MM.1S (cell line): ENCODE measurements around the gene NIPBL.
"Not testable (repeated sequence)": the region's sequence is repeated elsewhere in the genome, so short reads cannot be mapped to it uniquely, and the experiment has no call there.

Experiments used
- EZH2phosphoT487 ChIP-seq: fragments of 300-600 bp; sonication (generic); IDR thresholded peaks from 2 replicates; pipeline ENCODE4 v1.6.1; 2018; ENCODE audit warnings: antibody characterized with exemption, low read length
- TF ChIP-seq, protein P1 (sequence below): fragments of 300-600 bp; sonication (generic); IDR thresholded peaks from 2 replicates; pipeline ENCODE4 v1.5.1; 2016; ENCODE audit warnings: antibody characterized with exemption, low read length, mixed read lengths

GRCh38 chr5:37099267-37099666, 222.7 kb downstream of the NIPBL start:
- TF ChIP-seq, protein P1, sequence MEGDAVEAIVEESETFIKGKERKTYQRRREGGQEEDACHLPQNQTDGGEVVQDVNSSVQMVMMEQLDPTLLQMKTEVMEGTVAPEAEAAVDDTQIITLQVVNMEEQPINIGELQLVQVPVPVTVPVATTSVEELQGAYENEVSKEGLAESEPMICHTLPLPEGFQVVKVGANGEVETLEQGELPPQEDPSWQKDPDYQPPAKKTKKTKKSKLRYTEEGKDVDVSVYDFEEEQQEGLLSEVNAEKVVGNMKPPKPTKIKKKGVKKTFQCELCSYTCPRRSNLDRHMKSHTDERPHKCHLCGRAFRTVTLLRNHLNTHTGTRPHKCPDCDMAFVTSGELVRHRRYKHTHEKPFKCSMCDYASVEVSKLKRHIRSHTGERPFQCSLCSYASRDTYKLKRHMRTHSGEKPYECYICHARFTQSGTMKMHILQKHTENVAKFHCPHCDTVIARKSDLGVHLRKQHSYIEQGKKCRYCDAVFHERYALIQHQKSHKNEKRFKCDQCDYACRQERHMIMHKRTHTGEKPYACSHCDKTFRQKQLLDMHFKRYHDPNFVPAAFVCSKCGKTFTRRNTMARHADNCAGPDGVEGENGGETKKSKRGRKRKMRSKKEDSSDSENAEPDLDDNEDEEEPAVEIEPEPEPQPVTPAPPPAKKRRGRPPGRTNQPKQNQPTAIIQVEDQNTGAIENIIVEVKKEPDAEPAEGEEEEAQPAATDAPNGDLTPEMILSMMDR = not testable (repeated sequence)
- not testable (repeated sequence) for TF ChIP-seq EZH2phosphoT487
